Activated CD8-positive, alpha-beta memory T cell treated with anti-CD3 and anti-CD28 coated beads, Interleukin-2, amount 50 U/mL, for 24 hours (primary cell): ENCODE data around the gene CREB5.
"Not testable (repeated sequence)": the region's sequence is repeated elsewhere in the genome, so short reads cannot be mapped to it uniquely, and the experiment has no call there.

Source experiments
- DNase-seq: peaks from one replicate; pipeline ENCODE4 v3.0.0-alpha.2; 2020; ENCODE audit errors: extremely low read depth

Gene CREB5

GRCh38 chr7:28579571-28579970 lies 167.3 kb downstream of the CREB5 start:
- no peak for DNase-seq

DNA sequence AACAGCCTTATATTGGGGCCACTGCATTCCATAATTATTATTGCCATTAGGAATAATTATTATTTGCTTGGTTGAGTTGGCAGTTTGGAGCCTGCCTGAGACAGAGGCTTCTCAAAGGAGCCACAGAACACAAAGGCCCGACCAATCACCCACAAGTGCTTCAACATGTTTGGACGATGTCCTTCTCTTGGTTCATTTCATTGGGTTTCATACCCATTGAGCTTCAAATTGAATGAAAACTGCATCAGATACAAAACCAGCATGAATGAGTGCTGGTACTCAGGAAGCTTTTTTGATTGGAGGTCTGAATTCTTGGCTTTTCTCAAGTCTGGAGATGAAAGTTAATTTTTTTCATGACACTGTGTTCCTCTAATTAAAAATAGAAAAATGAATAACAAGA lies 168.3 kb downstream of the CREB5 start:
- no peak for DNase-seq

DNA sequence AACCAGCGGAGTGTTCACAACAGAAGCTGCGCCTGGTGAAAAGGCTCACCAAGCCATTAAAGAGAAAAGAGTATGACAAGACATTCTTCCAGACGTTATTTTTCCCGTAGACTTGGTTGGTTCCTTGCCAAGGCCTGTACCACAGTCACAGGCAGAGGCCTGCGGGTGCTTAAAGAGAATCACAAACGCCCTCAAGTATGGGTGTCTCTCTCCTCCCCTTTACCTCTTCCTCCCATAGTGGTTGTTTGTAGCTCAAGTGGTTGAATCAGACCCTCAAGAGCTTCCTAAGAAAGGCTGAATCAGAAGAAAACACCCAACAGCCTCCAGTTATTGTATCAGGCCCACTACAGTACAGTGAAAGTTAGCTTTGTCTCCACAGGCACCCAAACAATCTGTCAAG lies 169.0 kb downstream of the CREB5 start:
- DNase-seq, result no peak

DNA sequence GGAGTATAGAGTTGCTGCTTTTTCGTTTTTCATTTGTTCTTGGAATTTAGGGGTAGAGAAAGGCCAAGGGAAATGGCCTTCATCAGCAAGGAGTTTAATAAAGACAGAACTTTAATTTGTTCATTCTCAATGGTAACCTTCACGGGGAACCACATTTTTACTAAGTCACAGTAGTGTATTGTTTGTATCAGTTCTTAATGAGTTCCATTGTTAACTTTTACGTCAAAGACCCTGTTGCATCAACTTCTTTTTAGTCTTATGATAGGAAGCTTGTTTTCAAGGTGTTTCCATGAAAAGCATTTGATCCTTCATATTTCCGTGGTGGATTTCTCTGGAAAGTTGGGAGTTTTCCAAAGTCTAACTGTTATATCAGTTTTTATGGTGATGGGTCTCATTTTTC lies 169.9 kb downstream of the CREB5 start:
- DNase-seq, result no peak

DNA sequence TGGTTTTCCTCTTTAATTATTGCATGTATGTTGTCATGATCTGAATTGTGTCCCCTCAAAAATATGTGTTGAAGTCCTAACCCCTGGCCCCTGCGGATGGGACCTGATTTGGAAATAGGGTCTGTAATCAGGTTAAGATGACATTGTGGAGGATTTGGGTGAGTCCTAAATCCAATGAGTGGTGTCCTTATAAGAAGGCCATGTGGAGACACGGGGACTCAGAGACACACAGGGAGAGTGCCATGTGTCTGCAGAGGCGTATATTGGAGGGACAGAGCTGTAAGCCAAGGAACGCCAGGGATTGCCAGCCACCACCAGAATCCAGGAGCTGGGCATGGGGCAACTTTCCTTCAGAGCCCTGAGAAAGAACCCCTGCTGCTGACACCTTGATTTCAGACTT lies 171.9 kb downstream of the CREB5 start:
- DNase-seq, result no peak

GRCh38 chr7:28586736-28587135 lies 174.4 kb downstream of the CREB5 start:
- DNase-seq, result no peak

DNA sequence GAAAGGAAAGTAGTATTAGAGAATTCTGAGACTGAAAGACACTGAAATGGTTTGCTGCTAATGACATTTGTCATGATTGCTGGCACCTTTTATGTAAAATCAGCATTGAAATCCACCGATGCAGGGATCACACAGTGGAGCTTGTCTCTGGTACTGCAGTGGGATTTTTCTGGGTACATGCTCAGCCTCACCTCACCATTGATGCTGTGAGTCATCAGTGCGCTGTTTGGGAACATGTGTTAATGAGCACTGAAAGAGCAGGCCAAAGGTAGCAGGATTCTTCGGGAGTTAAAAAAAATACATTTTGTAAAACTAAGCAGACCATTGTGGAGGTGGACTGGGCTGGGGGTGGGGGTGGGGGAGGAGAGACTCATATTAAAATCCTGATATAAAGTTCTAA lies 174.9 kb downstream of the CREB5 start:
- no peak for DNase-seq

- DNase-seq, result no peak
Measured at GRCh38 chr7:28588602-28589001, 176.3 kb downstream of the CREB5 start.

DNA sequence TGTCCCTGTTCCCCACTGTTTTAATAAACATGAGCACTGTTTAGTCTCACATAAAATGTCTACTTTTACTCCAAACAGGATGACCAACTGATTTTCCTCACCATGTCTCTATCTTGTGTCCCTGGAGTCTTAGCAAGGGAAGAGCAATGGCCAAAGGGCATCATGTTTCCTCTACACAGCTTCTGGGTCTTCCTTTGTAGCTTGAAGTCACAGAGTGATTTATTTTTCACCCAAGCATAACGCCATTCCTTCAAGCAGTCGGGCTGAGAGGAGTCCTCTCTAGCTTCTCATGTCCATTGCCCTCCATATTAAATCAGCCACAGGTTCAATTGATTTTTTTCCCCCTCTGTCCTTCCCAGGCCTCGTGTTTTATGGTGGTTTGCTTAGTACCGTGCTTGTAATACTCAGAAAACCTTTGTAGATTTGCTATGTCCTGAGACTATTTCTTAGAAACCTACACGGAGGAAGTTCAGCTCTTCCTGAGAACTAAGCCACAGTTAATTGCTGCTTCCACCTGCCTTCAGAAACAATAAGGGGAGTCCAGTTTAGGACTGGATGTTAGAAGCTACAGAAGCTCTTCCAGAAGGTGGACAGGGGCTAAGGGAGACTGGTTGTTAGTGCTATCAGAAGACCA lies 178.8 kb downstream of the CREB5 start:
- DNase-seq, result no peak

DNA sequence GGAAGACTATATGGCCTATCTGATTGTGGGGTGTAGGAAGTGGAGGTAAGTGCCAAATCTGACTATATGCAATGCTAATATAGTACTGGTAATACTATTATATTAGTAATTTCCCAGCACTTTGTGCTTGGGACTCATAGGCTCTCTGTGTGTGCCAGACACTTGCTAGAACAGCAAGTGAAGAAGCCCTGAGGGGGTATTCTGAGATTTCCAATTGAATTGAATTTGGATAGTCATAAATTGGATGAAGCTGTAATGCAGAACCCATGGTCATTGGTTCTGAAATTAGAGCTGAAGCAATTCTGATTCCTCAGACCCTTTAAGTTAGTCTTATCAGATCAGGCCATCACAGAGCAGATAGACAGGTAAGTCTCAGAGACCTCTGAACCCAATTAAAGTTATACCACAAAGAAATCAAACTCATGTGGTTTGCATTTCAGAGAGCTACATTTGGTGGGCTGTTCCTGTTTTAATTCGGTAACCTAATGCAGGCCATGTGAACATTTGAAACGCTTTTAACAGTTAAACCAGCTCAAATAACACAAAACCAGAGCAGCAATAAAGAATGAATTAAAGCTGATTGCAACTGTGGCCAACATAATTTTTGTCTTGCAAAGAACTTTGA lies 179.5 kb downstream of the CREB5 start:
- no peak for DNase-seq

- no peak for DNase-seq
Measured at GRCh38 chr7:28592861-28593260, 180.5 kb downstream of the CREB5 start.

- no peak for DNase-seq
Measured at GRCh38 chr7:28595076-28595475, 182.8 kb downstream of the CREB5 start.

GRCh38 chr7:28595801-28596200 lies 183.5 kb downstream of the CREB5 start:
- no peak for DNase-seq

GRCh38 chr7:28596245-28596935 lies 184.1 kb downstream of the CREB5 start:
- no peak for DNase-seq

DNA sequence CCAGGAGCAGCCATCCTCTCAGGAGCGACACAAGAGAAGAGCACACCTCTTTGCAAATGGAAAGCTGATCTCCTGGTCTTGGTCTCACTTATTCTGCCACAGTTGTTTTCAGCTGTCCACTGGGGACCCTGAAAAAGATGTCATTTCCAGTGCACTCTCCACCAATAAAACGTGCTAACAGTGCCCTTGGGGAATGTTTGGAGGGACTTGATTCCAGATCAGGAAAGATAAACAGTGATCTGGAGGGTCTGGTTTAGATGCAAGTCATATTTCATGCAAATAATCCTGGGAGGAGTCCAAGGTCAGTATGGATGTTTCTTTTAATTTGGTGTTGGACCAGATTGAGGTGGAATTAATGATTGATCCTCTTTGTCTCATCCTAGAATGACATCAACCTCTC lies 185.0 kb downstream of the CREB5 start:
- no peak for DNase-seq

GRCh38 chr7:28598037-28598436 lies 185.7 kb downstream of the CREB5 start:
- not testable (repeated sequence) for DNase-seq

DNA sequence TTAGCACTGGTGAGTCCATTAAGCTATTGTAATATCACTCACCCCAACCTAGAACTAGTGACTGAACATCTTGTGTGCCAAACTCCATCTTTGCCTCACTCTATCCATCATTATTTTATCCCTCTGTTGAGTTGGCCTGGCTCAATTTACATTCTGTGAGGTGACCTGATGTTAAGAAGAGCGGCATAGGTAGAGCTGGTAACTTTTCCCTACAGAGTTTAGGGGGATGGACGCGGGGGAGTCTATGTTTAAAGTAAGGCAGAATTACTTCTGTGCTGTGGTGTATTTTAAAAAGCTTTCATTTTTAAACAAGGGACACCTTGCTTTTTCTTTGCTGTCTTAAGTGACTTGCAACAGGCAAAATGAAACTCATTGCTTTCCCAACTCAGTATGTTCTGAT lies 186.3 kb downstream of the CREB5 start:
- DNase-seq, result no peak

DNA sequence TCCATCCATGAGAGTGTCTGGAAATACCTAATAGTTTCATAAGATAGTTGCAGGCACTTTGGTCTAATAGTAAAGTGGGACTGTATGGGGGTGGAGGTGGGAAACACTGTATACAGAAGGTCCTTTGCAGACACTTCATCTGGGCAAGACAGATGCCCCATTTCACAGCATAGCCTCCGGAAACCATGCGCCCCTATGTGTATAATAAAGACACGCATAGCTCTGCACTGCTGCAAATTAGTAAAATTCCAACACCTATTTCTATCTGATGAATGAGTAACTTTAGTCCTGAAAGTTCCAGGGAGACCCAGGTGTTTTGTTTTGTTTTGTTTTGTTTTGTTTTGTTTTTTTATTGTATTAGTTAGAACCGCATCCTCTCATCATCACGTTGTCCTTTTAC lies 187.1 kb downstream of the CREB5 start:
- DNase-seq, result no peak

- no peak for DNase-seq
Measured at GRCh38 chr7:28602282-28602681, 190.0 kb downstream of the CREB5 start.

- DNase-seq, result no peak
Measured at GRCh38 chr7:28605427-28606085, 193.2 kb downstream of the CREB5 start.

DNA sequence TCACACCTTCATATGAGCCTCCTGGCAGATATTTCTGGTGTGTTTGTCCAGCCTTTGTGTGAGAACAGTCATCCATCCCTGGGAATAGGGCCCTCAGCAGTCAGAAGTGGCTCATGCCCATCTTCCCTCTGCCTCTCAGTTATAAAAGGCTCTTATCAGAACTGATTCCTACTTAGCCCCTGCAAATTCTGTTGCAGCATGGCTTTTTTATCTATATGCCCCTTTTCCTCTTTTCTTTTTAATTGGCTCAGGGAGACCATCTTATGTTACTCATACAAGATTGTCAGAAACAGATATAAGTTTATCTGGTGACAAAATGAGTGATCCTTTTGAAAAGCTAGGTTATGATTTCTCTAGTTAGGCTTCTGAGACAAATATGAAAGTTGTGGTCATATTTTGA lies 194.1 kb downstream of the CREB5 start:
- DNase-seq, result no peak

- DNase-seq, result no peak
Measured at GRCh38 chr7:28607855-28608193, 195.5 kb downstream of the CREB5 start.

GRCh38 chr7:28608237-28608656 lies 195.9 kb downstream of the CREB5 start:
- no peak for DNase-seq
